AML-193 (cell line): Measurements from ENCODE around the gene ATL2.

Source experiments
- DNase-seq, 2 experiments: peaks; one replicate each; lab custom pipeline; 2025; lab: John Stamatoyannopoulos, UW

Gene ATL2

DNA sequence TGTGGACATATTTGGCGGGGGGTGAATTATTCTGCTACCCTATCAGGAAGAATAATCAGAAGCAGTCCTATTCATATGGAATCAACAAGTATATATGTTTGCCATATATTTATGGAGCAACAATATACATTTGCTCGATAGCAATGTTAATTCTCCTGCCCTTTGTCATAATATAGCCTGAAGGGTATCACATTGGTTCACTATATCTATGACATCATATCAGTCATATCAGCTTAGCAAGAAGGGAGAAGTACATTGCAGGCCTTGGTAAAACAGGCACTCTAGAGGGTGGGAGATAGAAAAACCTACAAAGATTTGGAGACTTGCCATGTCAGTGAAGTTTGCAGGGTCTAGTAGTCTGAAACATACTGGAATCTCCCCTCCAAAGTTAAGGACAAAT, 128.4 kb downstream of the ATL2 start:
- DNase-seq, result no peak

DNA sequence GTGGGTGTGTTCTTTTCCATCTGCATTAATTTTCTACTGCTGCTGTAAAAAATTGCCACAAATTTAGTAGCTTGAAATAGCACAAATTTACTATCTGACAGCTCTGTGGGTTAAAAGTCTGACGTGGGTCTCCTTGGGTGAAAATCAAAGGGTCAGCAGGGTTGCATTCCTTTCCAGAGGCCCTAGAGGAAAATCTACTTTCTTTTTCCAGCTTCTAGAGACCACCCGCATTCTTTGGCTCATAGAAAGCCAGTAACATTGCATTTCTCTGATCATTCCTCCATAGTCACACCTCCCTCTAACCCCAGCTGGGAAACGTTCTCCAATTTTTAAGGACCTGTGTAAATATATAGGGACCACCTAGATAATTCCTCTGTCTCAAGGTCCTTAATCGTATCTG, 128.8 kb downstream of the ATL2 start:
- DNase-seq, result no peak

DNA sequence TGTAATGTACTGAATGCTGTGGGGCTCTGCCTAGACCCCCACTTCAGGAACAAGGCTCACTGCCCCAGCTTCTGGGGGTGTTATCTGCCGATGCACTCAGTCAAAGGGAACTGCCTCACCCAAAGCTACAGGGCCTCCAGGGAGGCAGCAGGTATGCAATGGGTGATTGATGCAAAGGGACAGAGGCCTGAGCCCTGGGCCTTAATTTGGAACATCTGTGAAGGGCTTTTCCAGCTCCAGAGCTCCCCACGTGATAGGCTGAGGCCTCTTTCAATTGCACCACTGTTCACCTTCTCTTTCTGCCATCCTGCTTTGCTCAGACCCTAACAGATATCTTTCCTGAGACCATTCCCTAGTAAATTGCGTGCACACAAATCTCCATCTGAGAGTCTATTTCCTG, 131.0 kb downstream of the ATL2 start:
- no peak for DNase-seq

DNA sequence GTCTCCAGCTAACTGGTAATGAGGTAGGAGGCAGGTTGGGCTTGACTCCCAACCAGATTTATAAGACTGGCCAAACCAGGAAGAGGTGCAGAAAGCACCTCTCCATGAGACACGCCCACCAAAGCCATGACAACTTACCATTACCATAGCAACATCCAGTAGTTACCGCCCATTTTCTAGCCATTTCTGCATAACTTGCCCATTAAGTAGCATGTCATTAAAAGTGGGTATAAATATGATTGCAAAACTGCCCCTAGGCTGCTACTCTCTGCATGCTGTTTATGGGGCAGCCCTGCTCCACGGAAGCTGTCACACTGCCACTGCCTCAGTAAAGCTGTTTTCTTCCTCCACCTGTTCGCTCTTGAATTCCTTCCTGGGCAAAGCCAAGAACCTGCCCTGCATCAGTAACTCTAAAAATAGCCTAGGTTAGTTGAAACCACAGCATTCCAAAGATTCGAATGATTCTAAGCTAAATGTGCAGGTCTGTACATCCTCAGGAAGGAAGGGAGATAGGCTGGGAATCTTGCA, 131.9 kb downstream of the ATL2 start:
- DNase-seq, result no peak

DNA sequence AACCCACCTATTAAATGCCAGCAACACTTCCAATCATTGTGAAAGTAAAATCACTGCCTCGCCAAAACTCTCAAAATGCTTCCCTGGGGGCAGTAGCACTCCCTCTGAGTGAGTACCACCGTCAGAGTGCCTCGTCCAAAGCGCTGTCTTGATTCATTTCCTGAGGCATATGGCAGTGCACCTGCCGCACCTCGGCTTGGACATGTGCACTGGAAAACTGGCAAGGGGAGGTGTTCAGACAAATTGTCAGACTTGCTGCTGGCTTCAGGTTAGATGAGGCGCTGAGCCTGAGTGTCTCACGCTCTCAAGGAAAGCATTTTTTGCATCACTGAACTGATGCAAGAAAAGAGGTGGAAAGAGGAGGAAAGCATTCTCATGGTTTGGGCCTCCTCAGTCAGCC, 132.8 kb downstream of the ATL2 start:
- no peak for DNase-seq
